ENCODE data around the gene CNN3.

CNN3 gene

GRCh38 chr1:94884106-94884505 lies 42.8 kb downstream of the CNN3 start:
- no peak overlapping the region for H2AFZ ChIP-seq (ENCODE audit: low read length)
- H3K4me1 ChIP-seq (ENCODE audit: insufficient read depth, low read length, poor library complexity, severe bottlenecking), result peaks cover 5% of the 10 kb centered on the region
- H3F3A ChIP-seq (ENCODE audit: low read depth), result no peaks in the 10 kb centered on the region
- H3K4me3 ChIP-seq (ENCODE audit: low read length, poor library complexity, severe bottlenecking), result no peak overlapping the region
- H3K9ac ChIP-seq (ENCODE audit: low read depth, low read length, poor library complexity, severe bottlenecking), result no peak overlapping the region
- H3K79me2 ChIP-seq (ENCODE audit: insufficient read depth, low read length), result no peaks in the 10 kb centered on the region
- H3K36me3 ChIP-seq (ENCODE audit: insufficient read depth, low read length), result no peaks in the 10 kb centered on the region
- H4K20me1 ChIP-seq (ENCODE audit: insufficient read depth, low read length, poor library complexity, severe bottlenecking), result no peaks in the 10 kb centered on the region
- H3K9me3 ChIP-seq (ENCODE audit: insufficient read depth, low read depth, low read length), result no peaks in the 10 kb centered on the region
- no peaks in the 10 kb centered on the region for H3K9me2 ChIP-seq (replicated peaks; ENCODE audit: low read depth, low read length)
- H3K27me3 ChIP-seq (ENCODE audit: insufficient read depth, low read length, poor library complexity, severe bottlenecking), result no peaks in the 10 kb centered on the region
- no peak overlapping the region for H3K4me2 ChIP-seq (ENCODE audit: low read depth, low read length, poor library complexity, severe bottlenecking)
- TF ChIP-seq EZH2phosphoT487 (IDR thresholded peaks at IDR 0.05; ENCODE audit: borderline replicate concordance) (no peak), CTCF (conservative IDR thresholded peaks at IDR 0.05; ENCODE audit: low read length) (no peak)

- no peak overlapping the region for H3K9ac ChIP-seq (ENCODE audit: low read depth, low read length, poor library complexity, severe bottlenecking)
- no peak overlapping the region for H3K4me2 ChIP-seq (ENCODE audit: low read depth, low read length, poor library complexity, severe bottlenecking)
- TF ChIP-seq CTCF (conservative IDR thresholded peaks at IDR 0.05; ENCODE audit: low read length), result no peak
- no peak for TF ChIP-seq EZH2phosphoT487 (IDR thresholded peaks at IDR 0.05; ENCODE audit: borderline replicate concordance)
- no peaks in the 10 kb centered on the region for H3K9me2 ChIP-seq (replicated peaks; ENCODE audit: low read depth, low read length)
- H2AFZ ChIP-seq (ENCODE audit: low read length), result no peak overlapping the region
- no peaks in the 10 kb centered on the region for H3K9me3 ChIP-seq (ENCODE audit: insufficient read depth, low read depth, low read length)
- no peaks in the 10 kb centered on the region for H3K36me3 ChIP-seq (ENCODE audit: insufficient read depth, low read length)
- H3K4me1 ChIP-seq (ENCODE audit: insufficient read depth, low read length, poor library complexity, severe bottlenecking), result peaks cover 5% of the 10 kb centered on the region
- no peaks in the 10 kb centered on the region for H3K27me3 ChIP-seq (ENCODE audit: insufficient read depth, low read length, poor library complexity, severe bottlenecking)
- H3F3A ChIP-seq (ENCODE audit: low read depth), result no peaks in the 10 kb centered on the region
- H3K4me3 ChIP-seq (ENCODE audit: low read length, poor library complexity, severe bottlenecking), result peak overlapping the region; percentile 18
- no peaks in the 10 kb centered on the region for H4K20me1 ChIP-seq (ENCODE audit: insufficient read depth, low read length, poor library complexity, severe bottlenecking)
- H3K79me2 ChIP-seq (ENCODE audit: insufficient read depth, low read length), result no peaks in the 10 kb centered on the region
Measured at GRCh38 chr1:94883691-94884090, 43.2 kb downstream of the CNN3 start.

- H3K9ac ChIP-seq (ENCODE audit: low read depth, low read length, poor library complexity, severe bottlenecking), result no peak overlapping the region
- H4K20me1 ChIP-seq (ENCODE audit: insufficient read depth, low read length, poor library complexity, severe bottlenecking), result no peaks in the 10 kb centered on the region
- H3K4me2 ChIP-seq (ENCODE audit: low read depth, low read length, poor library complexity, severe bottlenecking), result no peak overlapping the region
- H3K4me1 ChIP-seq (ENCODE audit: insufficient read depth, low read length, poor library complexity, severe bottlenecking), result peaks cover 2% of the 10 kb centered on the region
- no peaks in the 10 kb centered on the region for H3K9me3 ChIP-seq (ENCODE audit: insufficient read depth, low read depth, low read length)
- no peak overlapping the region for H3K4me3 ChIP-seq (ENCODE audit: low read length, poor library complexity, severe bottlenecking)
- H3K9me2 ChIP-seq (replicated peaks; ENCODE audit: low read depth, low read length), result no peaks in the 10 kb centered on the region
- no peaks in the 10 kb centered on the region for H3F3A ChIP-seq (ENCODE audit: low read depth)
- no peak overlapping the region for H2AFZ ChIP-seq (ENCODE audit: low read length)
- TF ChIP-seq CTCF (conservative IDR thresholded peaks at IDR 0.05; ENCODE audit: low read length) (no peak), EZH2phosphoT487 (IDR thresholded peaks at IDR 0.05; ENCODE audit: borderline replicate concordance) (no peak)
- no peaks in the 10 kb centered on the region for H3K27me3 ChIP-seq (ENCODE audit: insufficient read depth, low read length, poor library complexity, severe bottlenecking)
- H3K79me2 ChIP-seq (ENCODE audit: insufficient read depth, low read length), result no peaks in the 10 kb centered on the region
- no peaks in the 10 kb centered on the region for H3K36me3 ChIP-seq (ENCODE audit: insufficient read depth, low read length)
Measured at GRCh38 chr1:94878329-94878728, 48.6 kb downstream of the CNN3 start.
